ENCODE measurements around the gene DDX39B. TPM values are rescaled to one million over a fixed set of nuclear protein-coding genes. Genes with fewer than 3 reads are reported as not detected.
"Not testable (repeated sequence)": the region's sequence is repeated elsewhere in the genome, so short reads cannot be mapped to it uniquely, and the experiment has no call there.

Gene DDX39B
- total RNA-seq (100 to 1,000 TPM; 443 to 761 (median 546) TPM), polyA plus RNA-seq (100 to 1,000 TPM; 106 to 125 TPM), total RNA-seq (246 reads per million, percentile 95 among the genes with 10 or more reads in this experiment)

DNA sequence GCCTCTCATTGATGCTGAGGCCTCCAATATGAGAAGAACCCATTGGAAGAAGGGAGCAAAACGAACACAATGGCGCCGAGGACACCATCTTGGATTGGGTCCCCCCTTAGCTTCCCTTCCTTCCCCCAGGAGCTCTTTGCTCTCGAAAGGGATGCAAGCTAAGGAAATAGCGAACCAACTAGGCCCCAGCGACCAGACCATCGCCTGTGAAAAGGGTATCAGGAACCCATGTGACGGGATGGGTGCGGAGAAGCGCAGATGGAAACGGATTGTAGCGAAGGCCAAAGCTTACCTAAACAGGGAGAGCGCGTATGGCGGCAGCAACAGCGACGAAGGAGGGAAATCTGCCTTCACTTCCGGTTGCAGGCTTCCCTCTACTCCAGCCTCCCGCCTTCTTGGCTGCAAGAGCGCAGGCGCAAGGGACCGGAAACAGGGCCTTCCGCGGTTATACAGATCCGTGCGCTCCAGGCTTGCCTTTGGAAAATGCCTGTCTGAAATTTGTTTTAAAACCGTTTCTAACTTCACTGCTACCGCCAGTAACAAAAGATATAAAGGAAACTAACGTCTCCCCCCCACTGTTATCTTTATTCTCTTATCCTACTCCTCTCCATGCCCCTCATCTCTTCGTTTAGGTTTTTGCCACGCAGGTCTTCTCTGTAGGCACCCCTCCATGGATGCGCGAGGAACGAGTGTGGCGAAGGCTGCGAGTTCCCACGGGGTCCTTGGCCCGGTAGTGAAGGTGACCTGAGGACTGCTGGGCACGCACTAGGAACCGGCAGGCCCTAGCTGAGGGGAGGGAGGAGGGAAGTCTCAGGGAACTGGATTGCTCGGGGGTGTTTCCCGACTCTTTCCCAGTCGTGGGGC, at the start of gene DDX39B:
Gene DDX39B (minus strand): TSS at position 346 of the 864 bp plus-strand sequence. CDS start 1,471 bp downstream, outside the sequence.
- H3K4me1 Mint-ChIP-seq, result peaks cover 34 to 65% (median 55%) of the 10 kb centered on the region in 7 donors

DNA sequence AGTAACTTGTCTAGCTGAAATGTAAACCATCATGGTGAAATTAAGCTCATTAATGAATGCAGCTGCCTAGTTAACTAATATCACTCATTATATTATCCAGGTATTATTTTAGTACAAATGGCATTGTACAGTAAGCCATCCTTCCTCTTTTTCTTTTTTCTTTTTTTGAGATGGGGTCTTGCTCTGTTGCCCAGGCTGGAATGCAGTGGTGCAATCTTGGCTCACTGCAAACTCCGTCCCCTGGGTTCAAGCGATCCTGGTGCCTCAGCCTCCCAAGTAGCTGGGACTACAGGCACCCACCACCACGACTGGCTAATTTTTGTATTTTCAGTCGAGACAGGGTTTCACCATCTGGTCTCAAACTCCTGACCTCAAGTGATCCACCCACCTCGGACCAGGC, 48.9 kb upstream of the DDX39B start:
- H3K36me3 ChIP-seq (ENCODE audit: control insufficient read depth in 2 of 3, insufficient read depth in 3 of 3, low read length in 3 of 3); H3K9me3 ChIP-seq (ENCODE audit: control insufficient read depth in 2 of 3, low read length in 3 of 3); H3K27me3 Mint-ChIP-seq; H3K27me3 ChIP-seq (ENCODE audit: control insufficient read depth in 2 of 2, insufficient read depth in 2 of 2, low read length in 2 of 2); ATAC-seq; intact Hi-C loops (cut with micrococcal nuclease); H3K9me3 Mint-ChIP-seq; H3K27ac ChIP-seq (ENCODE audit: low read depth, low read length); H3K4me3 ChIP-seq (ENCODE audit: low read length); DNase-seq: not testable (repeated sequence)
- CTCF ChIA-PET, result interaction anchor here (1.0 to 18.2 kb wide), 2 partner anchors 7 to 10 kb away, joined by 4 to 687 read pairs; partner anchors contain the start of gene NCR3
- H3K4me3 Mint-ChIP-seq, result peak overlapping the region in 1 of 10 donors; percentile 14
- H3K4me1 Mint-ChIP-seq, result peaks cover 41 to 78% (median 70%) of the 10 kb centered on the region in 7 donors
- POLR2A ChIA-PET, result interaction anchor here (53.8 to 66.4 kb wide), 2 partner anchors 5 to 27 kb away, joined by 3078 read pairs; partner anchors contain the start of genes AIF1, ATP6V1G2, DDX39B and LST1
- peaks cover 62 to 64% of the 10 kb centered on the region in 2 donors for H3K4me1 ChIP-seq (ENCODE audit: control insufficient read depth in 2 of 2, insufficient read depth in 2 of 2, low read length in 2 of 2)
- H3K36me3 Mint-ChIP-seq, result peaks cover 0 to 22% (median 4%) of the 10 kb centered on the region in 5 donors
- peak overlapping the region; percentile 5 to 99 (median 77) for H3K27ac Mint-ChIP-seq

More for the DNA sequence above, at the start of gene DDX39B:
- DNase-seq (peak; percentile 80 to 97 (median 94)), ATAC-seq (peak; percentile 83)
- Mint-ChIP-seq H3K4me3 (peak within 1 kb of the TSS; percentile 84 to 99 (median 98)), H3K27ac (peak within 1 kb of the TSS; percentile 90 to 100 (median 100)), H3K27me3 (no peaks in the 10 kb centered on the region), H3K36me3 (peaks cover 22 to 31% (median 25%) of the 10 kb centered on the region in 5 donors), H3K9me3 (peaks cover 0 to 7% (median 0%) of the 10 kb centered on the region in 11 donors)
- Histone ChIP-seq H3K27me3 (ENCODE audit: control insufficient read depth in 2 of 2, insufficient read depth in 2 of 2, low read length in 2 of 2) (no peaks in the 10 kb centered on the region), H3K9me3 (ENCODE audit: control insufficient read depth in 2 of 3, low read length in 3 of 3) (no peaks in the 10 kb centered on the region), H3K4me3 (ENCODE audit: low read length) (peak within 1 kb of the TSS; percentile 77), H3K4me1 (ENCODE audit: control insufficient read depth in 2 of 2, insufficient read depth in 2 of 2, low read length in 2 of 2) (peaks cover 34 to 45% of the 10 kb centered on the region in 2 donors), H3K27ac (ENCODE audit: low read depth, low read length) (peak within 1 kb of the TSS; percentile 97), H3K36me3 (ENCODE audit: control insufficient read depth in 2 of 3, insufficient read depth in 3 of 3, low read length in 3 of 3) (peaks cover 4 to 33% (median 23%) of the 10 kb centered on the region in 3 experiments)
- ChIA-PET POLR2A (interaction anchor here (0.6 to 53.8 kb wide), 37 partner anchors 9 to 1430 kb away, joined by 3 to 3078 read pairs (median 4); partner anchors contain the start of genes AIF1, BAG6, C6orf47 and CSNK2B), CTCF (interaction anchor here (0.8 to 3.3 kb wide), 12 partner anchors 9 to 1781 kb away, joined by 3 to 33 read pairs (median 5); partner anchors contain the start of genes NCR3 and NEU1)
- intact Hi-C loops (cut with micrococcal nuclease), result loop anchor here (1.0 to 10.0 kb wide), 14 partner anchors 45 to 653 kb away; partner anchors contain the start of genes ABHD16A (in 2 of the 2), BAG6 (in 2 of the 2), PRRC2A (in 2 of the 2) and GPSM3 (in 1 of the 2)

DNA sequence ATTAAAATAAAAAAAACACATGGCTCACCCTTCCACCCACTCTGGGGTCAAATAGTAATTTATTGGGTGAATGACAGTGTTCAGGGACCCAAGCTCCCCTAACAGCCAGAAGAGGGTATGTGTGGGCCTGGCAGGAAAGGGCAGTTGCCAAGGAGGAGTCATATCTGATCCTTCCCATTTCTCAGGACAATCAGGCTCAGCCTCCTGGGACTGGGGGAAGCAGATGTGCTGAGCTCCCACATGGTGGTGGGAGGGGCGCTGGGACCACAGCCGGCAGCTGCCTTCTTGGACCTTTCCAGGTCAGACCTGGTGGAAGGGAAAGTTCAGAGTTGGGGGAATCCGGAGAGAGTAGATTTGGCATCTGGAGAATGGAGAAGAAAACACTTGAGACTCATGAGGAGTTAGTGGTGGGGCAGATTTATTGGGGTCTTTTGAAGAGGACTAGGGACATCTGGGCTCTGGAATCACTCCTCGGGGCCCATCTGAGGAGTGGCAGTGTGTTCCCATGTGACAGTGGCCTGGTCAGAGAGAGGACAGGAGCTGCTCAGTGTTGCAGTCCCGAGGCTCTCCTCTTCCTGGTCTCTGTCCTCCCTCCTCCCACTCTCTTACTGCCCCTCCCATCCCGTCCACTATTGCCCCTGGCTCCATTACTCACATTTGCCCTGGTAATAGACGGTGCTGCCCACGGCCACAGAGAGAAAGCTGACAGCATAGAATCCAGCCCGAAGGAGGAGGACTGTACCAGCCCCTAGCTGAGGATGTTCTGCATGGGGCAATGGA, 47.3 kb upstream of the DDX39B start:
- DNase-seq, result no peak
- Mint-ChIP-seq H3K27me3 (no peaks in the 10 kb centered on the region), H3K4me3 (peak overlapping the region in 5 of 10 donors; percentile 25 to 88 (median 39)), H3K27ac (peak overlapping the region; percentile 69 to 99 (median 82)), H3K9me3 (peaks cover 0 to 5% (median 0%) of the 10 kb centered on the region in 11 donors), H3K36me3 (peaks cover 0 to 22% (median 4%) of the 10 kb centered on the region in 5 donors), H3K4me1 (peaks cover 39 to 87% (median 72%) of the 10 kb centered on the region in 7 donors)
- H3K9me3 ChIP-seq (ENCODE audit: control insufficient read depth in 2 of 3, low read length in 3 of 3), result no peaks in the 10 kb centered on the region
- peaks cover 69% of the 10 kb centered on the region in 2 donors for H3K4me1 ChIP-seq (ENCODE audit: control insufficient read depth in 2 of 2, insufficient read depth in 2 of 2, low read length in 2 of 2)
- no peak overlapping the region for H3K4me3 ChIP-seq (ENCODE audit: low read length)
- H3K27me3 ChIP-seq (ENCODE audit: control insufficient read depth in 2 of 2, insufficient read depth in 2 of 2, low read length in 2 of 2), result no peaks in the 10 kb centered on the region
- no peak for ATAC-seq
- ChIA-PET CTCF (interaction anchor here (0.8 to 18.2 kb wide), 2 partner anchors 9 to 42 kb away, joined by 3 to 687 read pairs; partner anchors contain the start of genes ATP6V1G2 and NCR3), POLR2A (interaction anchor here (53.8 to 66.4 kb wide), 2 partner anchors 7 to 25 kb away, joined by 3078 read pairs; partner anchors contain the start of genes AIF1, ATP6V1G2, DDX39B and LST1)
- peak overlapping the region; percentile 97 for H3K27ac ChIP-seq (ENCODE audit: low read depth, low read length)
- intact Hi-C loops (cut with micrococcal nuclease), result no loop called here
- no peaks in the 10 kb centered on the region for H3K36me3 ChIP-seq (ENCODE audit: control insufficient read depth in 2 of 3, insufficient read depth in 3 of 3, low read length in 3 of 3)

DNA sequence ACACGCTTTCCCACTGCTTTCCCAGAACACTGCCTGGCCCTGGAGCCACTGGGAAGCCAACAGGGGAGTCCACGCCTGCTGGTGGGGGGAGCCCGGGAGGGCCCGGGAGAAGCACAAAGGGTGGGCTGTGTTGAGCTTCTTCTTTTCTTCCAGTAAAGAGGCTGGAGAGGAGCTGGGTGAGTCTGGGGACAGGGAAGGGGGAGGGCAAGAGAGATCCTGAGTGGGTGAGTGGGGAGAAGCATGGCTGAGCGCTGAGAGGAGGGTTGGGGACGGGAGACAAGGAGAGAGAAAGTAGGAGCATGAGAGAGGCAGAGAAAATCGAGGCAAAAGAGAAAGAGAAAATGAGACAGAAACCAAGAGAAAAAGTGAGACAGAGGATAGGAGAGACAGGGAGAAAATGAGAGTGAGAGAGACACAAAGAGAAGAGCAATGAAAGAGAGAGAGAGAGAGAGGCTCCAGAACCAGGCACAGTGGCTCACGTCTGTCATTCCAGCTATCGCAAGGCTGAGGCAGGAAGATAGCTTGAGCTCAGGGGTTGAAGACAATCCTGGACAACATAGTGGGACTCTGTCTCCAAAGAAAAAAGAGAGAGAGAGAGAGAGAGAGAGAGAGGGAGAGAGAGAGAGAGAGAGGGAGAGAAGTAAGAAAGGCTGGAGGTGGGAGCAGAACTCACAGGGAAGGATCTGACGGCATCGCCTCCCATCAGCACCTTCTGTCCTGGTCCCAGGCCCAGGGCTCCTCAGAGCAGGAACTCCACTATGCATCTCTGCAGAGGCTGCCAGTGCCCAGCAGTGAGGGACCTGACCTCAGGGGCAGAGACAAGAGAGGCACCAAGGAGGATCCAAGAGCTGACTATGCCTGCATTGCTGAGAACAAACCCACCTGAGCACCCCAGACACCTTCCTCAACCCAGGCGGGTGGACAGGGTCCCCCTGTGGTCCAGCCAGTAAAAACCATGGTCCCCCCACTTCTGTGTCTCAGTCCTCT, 46.3 kb upstream of the DDX39B start:
- peak overlapping the region; percentile 97 for H3K27ac ChIP-seq (ENCODE audit: low read depth, low read length)
- intact Hi-C loops (cut with micrococcal nuclease), result no loop called here
- ChIA-PET CTCF (interaction anchor here (0.6 to 18.2 kb wide), 5 partner anchors 10 to 248 kb away, joined by 3 to 687 read pairs (median 41); partner anchors contain the start of genes ATP6V1G2, DDX39B, NCR3 and NFKBIL1), POLR2A (interaction anchor here (1.0 to 66.4 kb wide), 4 partner anchors 8 to 248 kb away, joined by 5 to 3078 read pairs (median 1542); partner anchors contain the start of genes AIF1, ATP6V1G2, DDX39B and LST1)
- H3K9me3 Mint-ChIP-seq, result peaks cover 0 to 5% (median 0%) of the 10 kb centered on the region in 11 donors
- peak overlapping the region; percentile 64 to 93 (median 78) for H3K4me3 Mint-ChIP-seq
- peak overlapping the region; percentile 18 for H3K4me3 ChIP-seq (ENCODE audit: low read length)
- H3K4me1 Mint-ChIP-seq, result peaks cover 37 to 86% (median 70%) of the 10 kb centered on the region in 7 donors
- no peaks in the 10 kb centered on the region for H3K36me3 ChIP-seq (ENCODE audit: control insufficient read depth in 2 of 3, insufficient read depth in 3 of 3, low read length in 3 of 3)
- H3K4me1 ChIP-seq (ENCODE audit: control insufficient read depth in 2 of 2, insufficient read depth in 2 of 2, low read length in 2 of 2), result peaks cover 67 to 69% of the 10 kb centered on the region in 2 donors
- ATAC-seq (no peak), DNase-seq (no peak)
- H3K9me3 ChIP-seq (ENCODE audit: control insufficient read depth in 2 of 3, low read length in 3 of 3), result no peaks in the 10 kb centered on the region
- no peaks in the 10 kb centered on the region for H3K27me3 Mint-ChIP-seq
- H3K36me3 Mint-ChIP-seq, result peaks cover 0 to 24% (median 4%) of the 10 kb centered on the region in 5 donors
- peak overlapping the region; percentile 90 to 99 (median 95) for H3K27ac Mint-ChIP-seq
- no peaks in the 10 kb centered on the region for H3K27me3 ChIP-seq (ENCODE audit: control insufficient read depth in 2 of 2, insufficient read depth in 2 of 2, low read length in 2 of 2)
